ENCODE results near the gene POLA2. TPM values are rescaled to one million over a fixed set of nuclear protein-coding genes. Genes with fewer than 3 reads are reported as not detected.

POLA2 gene
- polyA plus RNA-seq, 4 donors: 22.0 to 34.0 (median 30.9) TPM

DNA sequence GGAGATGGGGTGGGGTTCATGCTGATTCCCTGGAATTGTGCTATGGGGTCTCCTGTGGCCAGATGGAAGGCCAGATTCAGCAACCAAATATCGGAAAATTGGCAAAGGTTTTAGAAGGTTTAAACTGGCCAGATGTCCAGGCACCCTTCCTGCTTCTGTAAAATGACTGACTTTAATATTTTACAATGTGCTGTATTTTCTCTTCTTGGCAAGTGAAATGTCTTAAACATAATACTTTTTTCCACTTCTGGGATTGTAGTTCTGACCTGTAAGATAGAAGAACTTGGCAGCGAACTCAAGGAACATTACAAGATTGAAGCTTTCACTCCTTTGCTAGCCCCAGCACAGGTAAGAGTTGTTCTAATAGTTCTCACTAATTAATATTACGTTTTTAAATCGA is 17.5 kb downstream of the POLA2 start:
- no peak for DNase-seq (ENCODE audit: low read depth in 4 of 4, low spot score in 2 of 4)

DNA sequence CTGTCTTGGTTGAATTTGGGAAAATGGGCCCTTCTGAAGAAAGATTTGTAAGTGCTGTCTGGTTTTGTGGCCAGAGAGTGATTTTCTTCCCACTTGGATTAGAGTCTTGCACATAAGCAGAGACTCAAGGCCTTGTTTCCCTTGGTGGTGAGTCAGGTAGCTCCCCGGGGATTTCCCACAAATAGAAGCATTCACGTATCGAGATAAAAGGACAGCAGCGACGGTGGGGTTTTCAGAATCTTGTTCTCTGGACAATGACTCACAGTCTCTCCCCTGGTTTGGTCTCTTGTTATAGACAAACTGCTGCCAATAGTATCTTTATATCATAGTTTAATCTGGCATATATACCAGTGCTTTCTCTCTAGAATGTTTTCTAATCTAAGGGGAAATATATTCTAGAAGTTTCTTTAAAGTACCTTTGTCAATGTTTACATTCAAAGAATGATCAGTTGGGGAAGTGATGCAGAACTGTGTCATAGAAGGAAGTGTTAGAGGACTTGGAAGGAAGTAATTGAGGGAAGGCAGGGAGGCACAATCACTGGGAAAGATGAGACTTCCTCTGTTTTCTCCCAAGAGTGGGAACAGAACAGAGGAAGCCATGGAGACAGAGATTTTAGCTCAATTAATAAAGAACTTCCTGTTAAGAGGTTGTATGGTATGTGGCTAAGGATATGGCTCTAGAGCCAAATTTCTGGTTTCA is 18.1 kb downstream of the POLA2 start:
- DNase-seq (ENCODE audit: low read depth in 4 of 4, low spot score in 2 of 4): no peak

GRCh38 chr11:65280646-65281045 is 18.9 kb downstream of the POLA2 start:
- no peak for DNase-seq (ENCODE audit: low read depth in 4 of 4, low spot score in 2 of 4)

GRCh38 chr11:65286686-65287085 is 24.9 kb downstream of the POLA2 start:
- DNase-seq (ENCODE audit: low read depth in 4 of 4, low spot score in 2 of 4): no peak

DNA sequence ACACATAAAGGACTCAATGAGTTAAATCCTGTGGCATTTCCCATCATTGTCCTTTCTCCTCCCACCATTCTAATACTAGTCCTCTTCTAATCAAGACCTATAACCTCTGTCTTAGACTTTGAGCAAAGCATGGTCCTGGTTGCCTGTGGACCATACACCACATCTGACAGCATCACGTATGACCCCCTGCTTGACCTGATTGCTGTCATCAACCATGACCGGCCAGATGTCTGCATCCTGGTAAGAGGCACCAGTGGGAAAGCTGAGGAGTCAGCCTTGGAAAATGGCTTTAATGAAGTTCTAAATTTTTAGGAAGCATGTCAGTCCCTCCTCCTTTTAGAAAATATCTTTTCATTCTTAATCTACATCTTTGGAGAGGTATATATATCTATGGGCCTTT is 25.8 kb downstream of the POLA2 start:
- no peak for DNase-seq (ENCODE audit: low read depth in 4 of 4, low spot score in 2 of 4)

DNA sequence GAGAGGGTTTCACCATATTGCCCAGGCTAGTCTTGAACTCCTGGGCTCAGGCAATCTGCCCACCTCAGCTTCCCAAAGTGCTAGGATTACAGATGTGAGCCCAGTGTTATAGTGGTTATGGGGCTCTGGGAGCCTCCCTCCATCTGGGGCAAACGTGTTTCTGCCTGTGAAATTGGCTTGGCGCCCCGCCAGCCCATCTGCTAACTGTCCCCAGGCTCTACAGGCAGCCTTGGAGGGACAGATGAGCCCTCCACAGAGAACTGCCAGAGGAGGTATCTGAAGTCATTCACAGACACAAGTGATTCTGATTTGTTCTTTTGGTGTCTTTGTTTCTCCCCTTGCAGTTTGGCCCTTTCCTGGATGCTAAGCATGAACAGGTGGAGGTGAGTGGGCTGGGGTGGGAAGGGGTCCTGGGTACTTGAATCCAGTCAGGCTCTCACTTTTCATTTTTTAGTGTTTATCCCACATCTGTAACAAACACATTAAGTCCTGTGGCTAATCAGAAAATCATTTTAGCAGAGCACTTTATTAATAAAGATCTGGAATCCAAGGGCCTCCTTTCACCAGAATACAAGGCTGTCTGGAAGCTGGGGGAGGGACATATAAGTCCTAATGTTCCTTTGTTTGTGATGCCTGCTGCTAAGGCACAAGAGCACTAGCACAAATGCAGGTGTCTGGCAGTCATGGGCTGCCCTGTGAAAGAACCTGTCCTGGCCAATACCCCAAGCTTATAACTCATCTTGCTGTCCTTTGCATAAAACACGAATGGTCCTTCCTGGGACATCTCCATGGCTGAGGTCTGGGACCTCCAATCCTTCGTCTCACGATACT is 27.2 kb downstream of the POLA2 start:
- no peak for DNase-seq (ENCODE audit: low read depth in 4 of 4, low spot score in 2 of 4)

DNA sequence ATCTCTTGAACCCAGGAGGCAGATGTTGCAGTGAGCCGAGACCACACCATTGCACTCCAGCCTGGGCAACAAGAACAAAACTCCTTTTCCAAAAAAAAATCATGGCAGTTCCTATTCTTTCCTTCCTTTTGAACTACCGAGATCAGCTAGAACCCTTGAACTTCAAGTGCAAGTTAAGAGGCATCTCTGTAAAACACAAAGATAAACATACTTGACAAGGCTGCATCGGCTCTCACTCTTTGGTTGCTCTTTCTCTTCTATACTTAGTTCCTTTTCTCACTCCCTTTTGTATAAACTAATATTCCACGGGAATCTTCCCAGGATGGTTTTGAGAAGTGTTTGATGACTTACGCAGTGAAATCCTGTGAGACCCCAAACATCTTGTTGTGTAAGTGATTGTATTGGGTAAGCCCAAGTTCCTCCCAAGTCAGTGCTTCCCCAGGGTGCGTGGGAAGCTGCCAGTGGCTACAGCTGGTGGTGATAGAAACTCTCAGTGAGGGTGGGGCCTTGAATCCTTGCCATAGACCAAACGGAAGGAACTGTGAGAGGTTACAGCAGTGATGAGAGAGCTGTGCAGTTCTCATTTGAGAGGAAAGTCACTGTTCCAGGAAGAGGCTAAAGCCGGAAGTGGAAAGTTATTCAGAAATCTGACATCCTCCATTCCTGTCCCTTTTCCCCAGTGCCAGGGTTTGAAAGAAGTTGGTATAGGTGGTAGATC is 28.8 kb downstream of the POLA2 start:
- DNase-seq (ENCODE audit: low read depth in 4 of 4, low spot score in 2 of 4): no peak

DNA sequence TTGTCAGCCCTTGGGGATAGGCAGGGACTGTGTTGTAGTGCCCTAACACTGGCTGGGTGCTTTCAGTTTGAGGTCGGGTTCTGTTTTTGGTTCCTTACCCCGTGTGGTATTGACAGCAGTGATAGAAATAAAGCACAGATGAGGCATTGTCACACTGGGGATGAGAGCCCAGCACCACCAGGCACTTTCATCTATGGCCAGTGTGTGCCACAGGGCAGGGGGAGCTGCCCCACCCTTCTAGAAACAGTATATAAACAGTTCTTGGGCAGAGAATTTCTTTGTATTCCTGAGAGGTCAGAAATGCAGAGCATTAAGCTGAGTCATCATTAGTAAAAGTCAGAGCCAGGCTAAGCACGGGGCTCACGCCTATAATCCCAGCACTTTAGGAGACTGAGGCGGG is 29.9 kb downstream of the POLA2 start:
- DNase-seq (ENCODE audit: low read depth in 4 of 4, low spot score in 2 of 4): no peak

DNA sequence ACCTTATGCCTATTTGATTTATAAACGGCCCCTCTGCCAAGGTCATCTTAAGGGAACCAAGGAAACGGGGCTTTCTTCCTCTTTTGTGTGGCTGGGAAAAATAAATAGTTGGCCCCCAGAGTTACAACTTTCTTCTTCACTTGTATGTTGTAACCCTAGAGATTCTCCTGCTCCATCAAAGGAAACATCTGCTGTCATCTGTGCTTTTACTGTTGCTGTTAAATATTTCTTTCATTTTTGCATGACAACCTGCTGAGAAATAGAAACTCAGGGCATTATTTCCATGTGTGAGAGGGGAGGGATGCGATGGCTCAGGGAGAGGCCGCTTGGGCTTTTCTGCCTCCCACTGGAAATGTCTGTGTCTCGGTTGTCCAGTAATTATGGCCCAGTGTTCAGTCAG is 31.1 kb downstream of the POLA2 start:
- DNase-seq (ENCODE audit: low read depth in 4 of 4, low spot score in 2 of 4): no peak

DNA sequence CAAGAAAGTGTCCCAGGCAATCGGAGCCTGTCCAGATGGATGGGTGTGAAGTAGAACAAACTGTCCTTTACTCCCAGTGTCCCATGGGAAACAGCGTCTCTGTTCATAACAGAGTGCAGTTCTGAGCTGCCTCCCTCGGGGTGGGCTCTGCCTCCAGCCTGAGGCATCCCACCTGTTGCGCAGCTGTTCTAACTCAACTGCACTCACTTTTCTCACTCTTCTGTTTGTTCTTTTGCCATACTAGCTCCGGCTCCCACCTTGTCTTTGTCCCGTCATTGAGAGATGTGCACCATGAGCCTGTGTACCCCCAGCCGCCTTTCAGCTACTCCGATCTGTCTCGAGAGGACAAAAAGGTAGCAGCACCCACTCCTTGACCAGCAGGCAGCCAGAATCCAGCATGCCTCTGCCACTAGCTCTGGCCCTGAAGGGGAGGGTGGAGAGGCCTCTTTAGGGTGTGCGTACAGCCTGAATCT is 32.2 kb downstream of the POLA2 start:
- DNase-seq (ENCODE audit: low read depth in 4 of 4, low spot score in 2 of 4): no peak

GRCh38 chr11:65295001-65295400 is 33.2 kb downstream of the POLA2 start:
- DNase-seq (ENCODE audit: low read depth in 4 of 4, low spot score in 2 of 4): no peak

DNA sequence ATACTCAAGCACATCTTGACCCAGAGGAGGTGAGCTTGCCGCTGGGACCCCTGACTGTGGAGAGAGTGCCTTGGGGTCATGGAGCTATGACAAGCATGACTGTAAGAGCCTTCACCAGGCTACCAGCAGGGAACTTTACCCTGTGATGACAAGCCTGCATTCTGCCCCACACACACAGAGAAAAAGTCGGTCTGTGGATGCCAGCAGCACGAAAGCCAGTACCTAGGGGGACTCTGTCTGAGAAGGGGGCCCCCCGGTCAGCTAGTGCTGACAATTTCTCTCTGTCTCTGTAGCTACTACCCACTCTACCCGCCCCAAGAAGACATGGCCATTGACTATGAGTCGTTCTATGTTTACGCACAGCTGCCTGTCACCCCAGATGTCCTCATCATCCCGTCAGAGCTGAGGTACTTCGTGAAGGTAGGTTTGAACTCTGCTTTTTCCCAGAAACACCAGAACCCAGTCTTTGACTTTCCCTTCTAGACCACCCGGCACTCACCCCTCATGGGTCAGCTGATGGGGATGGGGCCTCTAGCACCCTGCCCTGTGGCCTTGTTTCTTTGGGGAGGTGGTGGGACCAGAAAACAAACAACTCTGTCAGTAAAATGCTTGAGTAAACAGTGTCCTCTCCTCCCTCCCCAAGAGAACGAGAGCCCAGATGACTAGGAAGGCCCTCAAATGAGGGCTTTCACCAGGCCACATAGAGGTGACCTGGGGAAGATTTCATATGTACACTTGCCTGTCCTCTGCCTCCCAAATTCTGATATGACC is 34.0 kb downstream of the POLA2 start:
- no peak for DNase-seq (ENCODE audit: low read depth in 4 of 4, low spot score in 2 of 4)

GRCh38 chr11:65297026-65297672 is 35.4 kb downstream of the POLA2 start:
- DNase-seq (ENCODE audit: low read depth in 4 of 4, low spot score in 2 of 4): no peak

DNA sequence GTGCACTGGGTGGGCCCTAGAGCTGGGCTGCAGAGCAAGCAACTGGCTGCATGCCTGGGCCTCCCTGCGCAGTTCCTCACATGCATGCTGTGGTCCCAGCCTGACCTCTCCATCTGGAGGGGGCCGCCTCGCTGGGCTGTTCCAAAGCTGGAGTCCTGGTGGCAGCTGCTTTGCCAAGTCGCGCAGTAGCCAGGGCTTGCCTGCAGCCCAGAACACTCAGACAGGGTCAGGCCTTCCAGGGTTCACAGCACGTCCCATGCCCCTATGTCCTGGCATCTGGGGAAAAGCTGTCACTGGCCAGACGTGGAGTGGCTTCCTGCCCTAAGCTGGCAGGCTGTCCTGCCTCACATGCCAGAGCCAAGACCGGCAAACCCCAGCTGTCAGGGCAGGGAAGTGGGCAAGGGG is 36.4 kb downstream of the POLA2 start:
- DNase-seq (ENCODE audit: low read depth in 4 of 4, low spot score in 2 of 4): no peak

DNA sequence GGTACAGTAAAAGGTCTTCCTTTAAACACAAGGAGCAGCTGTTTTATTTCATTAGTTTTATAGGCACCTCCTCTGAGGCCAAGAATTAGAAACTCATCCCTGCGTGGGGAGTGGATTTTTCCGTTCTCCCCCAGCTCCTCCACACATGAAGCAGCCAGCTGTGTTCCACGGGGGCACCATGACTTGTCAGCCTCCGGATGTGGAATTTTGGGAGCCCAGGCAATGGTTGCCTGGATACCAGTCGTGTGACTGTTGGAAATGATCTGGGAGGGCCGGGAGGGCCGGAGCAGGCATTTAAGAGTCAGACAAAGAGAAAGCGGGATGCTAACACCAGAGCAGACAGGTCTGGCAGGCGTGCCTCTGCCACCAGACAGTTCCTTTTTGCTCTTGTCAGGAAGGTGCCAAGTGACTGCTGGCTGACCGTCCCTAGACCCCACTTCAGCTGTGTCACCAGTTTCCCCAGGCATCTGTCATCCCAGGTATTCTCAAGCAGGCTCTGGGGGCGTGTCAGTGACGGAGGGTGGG is 37.0 kb downstream of the POLA2 start:
- DNase-seq (ENCODE audit: low read depth in 4 of 4, low spot score in 2 of 4): peak in 1 of 4 donors; percentile 65

DNA sequence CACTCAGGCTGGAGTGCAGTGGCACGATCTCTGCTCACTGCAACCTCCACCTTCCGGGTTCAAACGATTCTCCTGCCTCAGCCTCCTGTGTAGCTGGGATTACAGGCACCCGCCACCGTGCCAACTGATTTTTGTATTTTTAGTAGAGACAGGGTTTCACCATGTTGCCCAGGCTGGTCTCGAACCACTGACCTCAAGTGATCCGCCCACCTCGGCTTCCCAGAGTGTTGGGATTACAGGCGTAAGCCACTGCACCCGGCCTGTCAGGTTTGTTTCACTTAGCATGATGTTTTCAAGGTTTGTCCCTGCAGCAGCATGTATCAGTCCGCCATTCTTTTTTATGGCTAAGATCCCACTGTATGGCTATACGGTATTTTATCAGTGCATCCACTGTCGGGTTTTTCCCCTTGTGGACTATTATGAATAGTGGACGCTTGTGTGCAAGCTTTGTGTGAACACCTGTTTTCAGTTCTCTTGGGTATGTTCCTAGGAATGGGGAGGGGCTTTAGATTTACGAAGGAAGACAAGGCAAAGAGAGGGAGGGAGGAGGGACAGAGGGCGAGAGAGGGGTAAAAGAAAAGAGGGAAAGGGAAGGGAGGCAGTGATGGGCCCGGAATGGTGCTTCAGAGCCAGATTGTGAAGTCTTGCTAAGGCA is 39.0 kb downstream of the POLA2 start:
- DNase-seq (ENCODE audit: low read depth in 4 of 4, low spot score in 2 of 4): no peak

GRCh38 chr11:65301491-65302329 is 39.9 kb downstream of the POLA2 start:
- DNase-seq (ENCODE audit: low read depth in 4 of 4, low spot score in 2 of 4): no peak

DNA sequence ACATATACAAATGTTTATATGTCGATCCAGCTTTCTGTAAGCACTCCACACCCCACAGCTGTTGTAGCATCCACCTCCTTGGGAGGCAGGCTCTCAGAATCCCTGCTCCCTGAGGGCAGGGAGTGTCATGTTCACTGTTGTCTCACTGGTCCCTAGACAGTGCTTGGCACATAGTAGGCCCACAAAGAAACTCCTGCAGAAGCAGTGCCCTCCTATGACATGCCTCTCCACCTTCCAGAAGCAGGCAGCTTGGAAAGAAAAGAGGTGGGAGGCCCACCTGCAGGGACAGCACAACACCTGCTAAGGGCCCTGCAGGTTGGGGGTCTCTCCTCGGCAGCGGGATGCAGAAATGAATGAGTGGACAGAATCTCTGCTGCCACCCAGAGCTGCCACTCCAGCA is 41.8 kb downstream of the POLA2 start:
- DNase-seq (ENCODE audit: low read depth in 4 of 4, low spot score in 2 of 4): no peak

All from left renal cortex interstitium (tissue), 4 donors.